OCI-LY1 (cell line): ENCODE results near the gene SLC25A51.

ENCODE experiments used
- H2AFZ ChIP-seq: fragments of 200-600 bp; sonication (generic), shearing (Covaris generic); 2 replicates; pipeline ENCODE4 v1.6.0; 2014; ENCODE audit warnings: antibody characterized with exemption, mild to moderate bottlenecking, low read length
- H3F3A ChIP-seq: fragments of 200-600 bp; sonication (generic), shearing (Covaris generic); 2 replicates; pipeline ENCODE4 v1.6.0; 2014; ENCODE audit warnings: mild to moderate bottlenecking, antibody characterized with exemption, low read length, moderate library complexity; ENCODE audit not compliant: insufficient read depth
- H3K27ac ChIP-seq: fragments of 200-600 bp; sonication (generic); 2 replicates; pipeline ENCODE4 v1.5.1; 2014; ENCODE audit warnings: low read length, mixed run types, mild to moderate bottlenecking, low read depth; ENCODE audit not compliant: poor library complexity, severe bottlenecking
- H3K27me3 ChIP-seq: fragments of 200-600 bp; sonication (generic); 2 replicates; pipeline ENCODE4 v1.6.0; 2014; ENCODE audit warnings: antibody characterized with exemption, mild to moderate bottlenecking, low read length, moderate library complexity; ENCODE audit not compliant: insufficient read depth
- H3K36me3 ChIP-seq: fragments of 200-600 bp; sonication (generic); 2 replicates; pipeline ENCODE4 v1.6.1; 2014; ENCODE audit warnings: mild to moderate bottlenecking, antibody characterized with exemption, low read length, moderate library complexity, mixed read lengths; ENCODE audit not compliant: insufficient read depth
- H3K4me1 ChIP-seq: fragments of 200-600 bp; sonication (generic); 2 replicates; pipeline ENCODE4 v1.5.1; 2014; ENCODE audit warnings: mild to moderate bottlenecking, low read length, moderate library complexity; ENCODE audit not compliant: insufficient read depth, severe bottlenecking
- H3K4me2 ChIP-seq: fragments of 200-600 bp; sonication (generic), shearing (Covaris generic); 2 replicates; pipeline ENCODE4 v1.6.1; 2014; ENCODE audit warnings: low read length
- H3K4me3 ChIP-seq: fragments of 200-600 bp; sonication (generic); 2 replicates; pipeline ENCODE4 v1.5.1; 2014; ENCODE audit warnings: low read length, low read depth, mild to moderate bottlenecking, mixed read lengths; ENCODE audit not compliant: poor library complexity, severe bottlenecking
- H3K79me2 ChIP-seq: fragments of 200-600 bp; shearing (Covaris generic); 2 replicates; pipeline ENCODE4 v1.6.1; 2016; ENCODE audit warnings: mixed run types, low read length, mixed read lengths; ENCODE audit not compliant: insufficient read depth
- H3K9ac ChIP-seq: fragments of 200-600 bp; sonication (generic), shearing (Covaris generic); 2 replicates; pipeline ENCODE4 v1.6.1; 2014; ENCODE audit warnings: mild to moderate bottlenecking, low read length, mixed read lengths
- H3K9me2 ChIP-seq: fragments of 200-600 bp; sonication (generic), shearing (Covaris generic); 2 replicates; pipeline ENCODE4 v1.6.1; 2014; ENCODE audit warnings: low read depth, mild to moderate bottlenecking, low read length, mixed read lengths
- H3K9me3 ChIP-seq: fragments of 200-600 bp; shearing (Covaris generic); 2 replicates; pipeline ENCODE4 v1.6.1; 2014; ENCODE audit warnings: low read length, mixed read lengths
- H4K20me1 ChIP-seq: fragments of 200-600 bp; sonication (generic), shearing (Covaris generic); 2 replicates; pipeline ENCODE4 v1.6.0; 2016; ENCODE audit warnings: mild to moderate bottlenecking, low read length; ENCODE audit not compliant: insufficient read depth
- CTCF ChIP-seq: fragments of 200-600 bp; sonication (generic), shearing (Covaris generic); IDR thresholded peaks from 2 replicates; pipeline ENCODE4 v1.5.1; 2017; ENCODE audit warnings: mild to moderate bottlenecking, antibody characterized with exemption, low read length, moderate library complexity, mixed read lengths
- EZH2 ChIP-seq: fragments of 200-600 bp; sonication (generic), shearing (Covaris generic); IDR thresholded peaks from 2 replicates; pipeline ENCODE4 v1.8.0; 2017; ENCODE audit warnings: borderline replicate concordance, mixed run types, mild to moderate bottlenecking, antibody characterized with exemption, low read length, moderate library complexity, mixed read lengths

Gene SLC25A51

GRCh38 chr9:37922363-37923117 lies 18.6 kb upstream of the SLC25A51 start:
- Histone ChIP-seq H3K4me3 (no peak overlapping the region), H2AFZ (no peak overlapping the region), H3K9me3 (no peaks in the 10 kb centered on the region), H3K4me2 (no peak overlapping the region), H3K4me1 (no peaks in the 10 kb centered on the region), H3K9me2 (no peaks in the 10 kb centered on the region), H3K27ac (no peak overlapping the region), H4K20me1 (no peaks in the 10 kb centered on the region), H3K9ac (no peak overlapping the region), H3K36me3 (no peaks in the 10 kb centered on the region), H3K27me3 (no peaks in the 10 kb centered on the region), H3K79me2 (no peaks in the 10 kb centered on the region), H3F3A (no peaks in the 10 kb centered on the region)
- TF ChIP-seq EZH2 (no peak), CTCF (no peak)

GRCh38 chr9:37921546-37922300 lies 17.8 kb upstream of the SLC25A51 start:
- no peaks in the 10 kb centered on the region for H3K9me3 ChIP-seq
- no peak overlapping the region for H3K27ac ChIP-seq
- H3K4me1 ChIP-seq = no peaks in the 10 kb centered on the region

GRCh38 chr9:37921168-37921510 lies 17.2 kb upstream of the SLC25A51 start:
- Histone ChIP-seq H3K36me3 (no peaks in the 10 kb centered on the region), H3K4me1 (no peaks in the 10 kb centered on the region), H3K9ac (no peak overlapping the region), H3K9me2 (no peaks in the 10 kb centered on the region), H3F3A (no peaks in the 10 kb centered on the region), H3K9me3 (no peaks in the 10 kb centered on the region), H3K27me3 (no peaks in the 10 kb centered on the region), H3K27ac (no peak overlapping the region), H2AFZ (no peak overlapping the region), H3K79me2 (no peaks in the 10 kb centered on the region), H3K4me2 (no peak overlapping the region), H3K4me3 (no peak overlapping the region), H4K20me1 (no peaks in the 10 kb centered on the region)
- TF ChIP-seq CTCF = no peak
- no peak for TF ChIP-seq EZH2

More at GRCh38 chr9:37921546-37922300, 17.8 kb upstream of the SLC25A51 start:
- Histone ChIP-seq H3K36me3 (no peaks in the 10 kb centered on the region), H3K9ac (no peak overlapping the region), H3K9me2 (no peaks in the 10 kb centered on the region), H3K79me2 (no peaks in the 10 kb centered on the region), H2AFZ (no peak overlapping the region), H3F3A (no peaks in the 10 kb centered on the region), H3K4me3 (no peak overlapping the region), H3K4me2 (no peak overlapping the region), H4K20me1 (no peaks in the 10 kb centered on the region), H3K27me3 (no peaks in the 10 kb centered on the region)
- TF ChIP-seq CTCF (no peak), EZH2 (no peak)
